ENCODE results near the gene MED15.

Gene MED15

DNA sequence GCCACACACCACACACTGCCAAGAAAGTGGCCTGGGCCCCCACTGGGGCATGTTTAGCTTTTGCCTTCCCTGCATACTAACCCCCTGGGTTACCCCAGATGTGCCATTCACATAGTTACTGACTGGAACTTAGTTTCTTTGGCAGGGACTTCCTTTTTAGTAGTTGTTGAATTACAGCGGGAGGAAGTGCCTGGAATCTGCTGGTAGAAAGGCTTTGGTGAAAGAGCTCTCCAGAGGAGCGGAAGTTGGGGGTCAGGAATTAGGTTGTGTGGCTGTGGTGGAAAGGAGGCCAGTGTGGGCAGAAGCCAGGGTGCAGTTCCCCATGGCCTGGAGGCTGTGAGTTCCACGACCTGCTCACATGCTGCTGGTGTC lies 69.0 kb downstream of the MED15 start:
- H3K9ac ChIP-seq (ENCODE audit: low read length): no peak overlapping the region
- H2AK5ac ChIP-seq (ENCODE audit: low read length): no peak overlapping the region
- no peak overlapping the region for H2BK120ac ChIP-seq (ENCODE audit: low read depth, low read length)
- no peak overlapping the region for H3K4me2 ChIP-seq (ENCODE audit: low read length)
- no CpG with 5 or more reads among the region's 3 CpGs for WGBS (ENCODE audit: extremely low coverage, insufficient coverage, low lambda C conversion rate)
- no peak overlapping the region for H3K18ac ChIP-seq (ENCODE audit: low read length)
- H3K4me3 ChIP-seq (ENCODE audit: low read length): no peak overlapping the region
- no peak overlapping the region for H2BK15ac ChIP-seq (replicated peaks; ENCODE audit: low read depth)
- H3K56ac ChIP-seq (ENCODE audit: low read length): no peak overlapping the region
- no peak overlapping the region for H3K23ac ChIP-seq (ENCODE audit: low read length)
- DNase-seq: no peak
- no peak overlapping the region for H4K5ac ChIP-seq (ENCODE audit: low read length)
- H3K36me3 ChIP-seq (ENCODE audit: control insufficient read depth, insufficient read depth, low read length): peaks cover 8% of the 10 kb centered on the region
- H3K27me3 ChIP-seq (ENCODE audit: insufficient read depth, low read length, poor library complexity): no peaks in the 10 kb centered on the region
- no peak overlapping the region for H2BK5ac ChIP-seq (ENCODE audit: low read length)
- no peaks in the 10 kb centered on the region for H3K4me1 ChIP-seq (ENCODE audit: control insufficient read depth, low read depth, low read length)
- no peak overlapping the region for H3K4ac ChIP-seq (ENCODE audit: low read depth, low read length)
- H3K27ac ChIP-seq (ENCODE audit: low read depth, low read length): no peak overlapping the region
- H4K8ac ChIP-seq (ENCODE audit: low read depth, low read length): no peak overlapping the region
- H3K79me2 ChIP-seq (ENCODE audit: control insufficient read depth, insufficient read depth, low read length): no peaks in the 10 kb centered on the region
- H3K79me1 ChIP-seq (ENCODE audit: low read length): no peaks in the 10 kb centered on the region

GRCh38 chr22:20577045-20577444 lies 69.6 kb downstream of the MED15 start:
- no peak for DNase-seq
- Histone ChIP-seq H3K18ac (ENCODE audit: low read length) (no peak overlapping the region), H3K79me1 (ENCODE audit: low read length) (no peaks in the 10 kb centered on the region), H2AK5ac (ENCODE audit: low read length) (no peak overlapping the region), H4K5ac (ENCODE audit: low read length) (no peak overlapping the region), H3K9ac (ENCODE audit: low read length) (no peak overlapping the region), H3K56ac (ENCODE audit: low read length) (no peak overlapping the region), H3K4ac (ENCODE audit: low read depth, low read length) (no peak overlapping the region), H3K36me3 (ENCODE audit: control insufficient read depth, insufficient read depth, low read length) (peaks cover 7% of the 10 kb centered on the region), H3K23ac (ENCODE audit: low read length) (no peak overlapping the region), H2BK120ac (ENCODE audit: low read depth, low read length) (no peak overlapping the region), H2BK5ac (ENCODE audit: low read length) (no peak overlapping the region), H3K4me2 (ENCODE audit: low read length) (no peak overlapping the region), H4K8ac (ENCODE audit: low read depth, low read length) (no peak overlapping the region), H3K27me3 (ENCODE audit: insufficient read depth, low read length, poor library complexity) (no peaks in the 10 kb centered on the region), H3K27ac (ENCODE audit: low read depth, low read length) (no peak overlapping the region), H3K79me2 (ENCODE audit: control insufficient read depth, insufficient read depth, low read length) (no peaks in the 10 kb centered on the region), H3K4me3 (ENCODE audit: low read length) (no peak overlapping the region), H3K4me1 (ENCODE audit: control insufficient read depth, low read depth, low read length) (no peaks in the 10 kb centered on the region), H2BK15ac (replicated peaks; ENCODE audit: low read depth) (no peak overlapping the region)
- no CpG with 5 or more reads among the region's 1 CpG for WGBS (ENCODE audit: extremely low coverage, insufficient coverage, low lambda C conversion rate)

- Histone ChIP-seq H3K23ac (ENCODE audit: low read length) (no peak overlapping the region), H2BK15ac (replicated peaks; ENCODE audit: low read depth) (no peak overlapping the region), H3K9ac (ENCODE audit: low read length) (no peak overlapping the region), H3K4me2 (ENCODE audit: low read length) (no peak overlapping the region), H2AK5ac (ENCODE audit: low read length) (no peak overlapping the region), H2BK5ac (ENCODE audit: low read length) (no peak overlapping the region), H3K36me3 (ENCODE audit: control insufficient read depth, insufficient read depth, low read length) (peaks cover 6% of the 10 kb centered on the region), H3K4ac (ENCODE audit: low read depth, low read length) (no peak overlapping the region), H3K4me1 (ENCODE audit: control insufficient read depth, low read depth, low read length) (no peaks in the 10 kb centered on the region), H3K27ac (ENCODE audit: low read depth, low read length) (no peak overlapping the region), H3K18ac (ENCODE audit: low read length) (no peak overlapping the region), H4K8ac (ENCODE audit: low read depth, low read length) (no peak overlapping the region), H3K79me2 (ENCODE audit: control insufficient read depth, insufficient read depth, low read length) (no peaks in the 10 kb centered on the region), H3K4me3 (ENCODE audit: low read length) (no peak overlapping the region), H4K5ac (ENCODE audit: low read length) (no peak overlapping the region), H2BK120ac (ENCODE audit: low read depth, low read length) (no peak overlapping the region), H3K56ac (ENCODE audit: low read length) (no peak overlapping the region), H3K27me3 (ENCODE audit: insufficient read depth, low read length, poor library complexity) (no peaks in the 10 kb centered on the region), H3K79me1 (ENCODE audit: low read length) (no peaks in the 10 kb centered on the region)
- no CpG with 5 or more reads among the region's 8 CpGs for WGBS (ENCODE audit: extremely low coverage, insufficient coverage, low lambda C conversion rate)
- no peak for DNase-seq
Observed at GRCh38 chr22:20577549-20577975, 70.2 kb downstream of the MED15 start.

DNA sequence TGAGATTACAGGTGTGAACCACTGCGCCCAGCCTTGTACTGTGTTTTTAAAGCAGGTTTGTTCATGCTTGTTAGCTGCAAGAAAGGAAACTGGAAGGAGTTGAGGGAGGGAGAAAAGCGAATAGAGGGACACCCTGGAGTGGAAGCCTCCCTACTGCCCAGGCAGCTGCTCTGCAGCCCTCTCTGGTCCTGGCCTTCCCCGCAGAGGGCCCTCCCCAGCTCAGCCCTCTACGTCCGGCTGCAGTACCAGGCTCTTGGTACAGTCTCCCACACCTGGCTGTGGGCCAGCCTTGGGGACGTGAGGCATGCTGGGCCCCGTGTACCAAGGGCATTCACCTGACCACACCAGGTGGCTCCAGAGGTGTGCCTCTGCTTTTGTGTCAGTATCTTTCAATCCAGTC lies 70.8 kb downstream of the MED15 start:
- Histone ChIP-seq H3K4ac (ENCODE audit: low read depth, low read length) (no peak overlapping the region), H3K56ac (ENCODE audit: low read length) (no peak overlapping the region), H3K4me1 (ENCODE audit: control insufficient read depth, low read depth, low read length) (no peaks in the 10 kb centered on the region), H3K79me1 (ENCODE audit: low read length) (no peaks in the 10 kb centered on the region), H2BK15ac (replicated peaks; ENCODE audit: low read depth) (no peak overlapping the region), H2BK120ac (ENCODE audit: low read depth, low read length) (no peak overlapping the region), H3K36me3 (ENCODE audit: control insufficient read depth, insufficient read depth, low read length) (peaks cover 6% of the 10 kb centered on the region), H3K27me3 (ENCODE audit: insufficient read depth, low read length, poor library complexity) (no peaks in the 10 kb centered on the region), H4K5ac (ENCODE audit: low read length) (no peak overlapping the region), H3K4me3 (ENCODE audit: low read length) (no peak overlapping the region), H4K8ac (ENCODE audit: low read depth, low read length) (no peak overlapping the region), H2AK5ac (ENCODE audit: low read length) (no peak overlapping the region), H3K4me2 (ENCODE audit: low read length) (no peak overlapping the region), H3K23ac (ENCODE audit: low read length) (no peak overlapping the region), H2BK5ac (ENCODE audit: low read length) (no peak overlapping the region), H3K18ac (ENCODE audit: low read length) (no peak overlapping the region), H3K79me2 (ENCODE audit: control insufficient read depth, insufficient read depth, low read length) (no peaks in the 10 kb centered on the region), H3K27ac (ENCODE audit: low read depth, low read length) (no peak overlapping the region), H3K9ac (ENCODE audit: low read length) (no peak overlapping the region)
- no CpG with 5 or more reads among the region's 7 CpGs for WGBS (ENCODE audit: extremely low coverage, insufficient coverage, low lambda C conversion rate)
- DNase-seq: no peak

DNA sequence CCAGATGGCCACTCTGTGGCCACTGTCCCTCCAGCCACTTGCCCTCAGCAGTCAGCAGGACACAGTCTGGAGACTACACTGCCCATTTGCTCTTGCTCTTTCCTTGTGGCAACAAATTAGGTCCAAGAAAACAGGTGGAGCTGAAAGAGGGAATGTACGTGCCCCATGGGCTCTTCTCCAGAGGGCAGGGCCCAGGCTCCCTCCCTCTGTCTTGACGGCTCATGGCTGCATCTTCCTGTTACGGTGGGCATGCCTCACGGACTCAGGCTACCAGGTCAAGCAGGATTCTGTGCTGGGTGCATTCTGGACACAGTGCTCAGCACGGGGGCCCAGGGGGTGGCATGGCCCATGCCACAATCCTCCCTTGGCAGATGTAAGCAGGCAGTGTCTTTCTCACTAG lies 71.3 kb downstream of the MED15 start:
- Histone ChIP-seq H3K4ac (ENCODE audit: low read depth, low read length) (no peak overlapping the region), H3K36me3 (ENCODE audit: control insufficient read depth, insufficient read depth, low read length) (peaks cover 6% of the 10 kb centered on the region), H2BK5ac (ENCODE audit: low read length) (no peak overlapping the region), H2AK5ac (ENCODE audit: low read length) (no peak overlapping the region), H4K5ac (ENCODE audit: low read length) (no peak overlapping the region), H3K79me2 (ENCODE audit: control insufficient read depth, insufficient read depth, low read length) (no peaks in the 10 kb centered on the region), H3K4me1 (ENCODE audit: control insufficient read depth, low read depth, low read length) (no peaks in the 10 kb centered on the region), H3K56ac (ENCODE audit: low read length) (no peak overlapping the region), H2BK120ac (ENCODE audit: low read depth, low read length) (no peak overlapping the region), H3K18ac (ENCODE audit: low read length) (no peak overlapping the region), H3K23ac (ENCODE audit: low read length) (no peak overlapping the region), H3K27me3 (ENCODE audit: insufficient read depth, low read length, poor library complexity) (no peaks in the 10 kb centered on the region), H3K4me3 (ENCODE audit: low read length) (no peak overlapping the region), H3K79me1 (ENCODE audit: low read length) (no peaks in the 10 kb centered on the region), H3K4me2 (ENCODE audit: low read length) (no peak overlapping the region), H3K27ac (ENCODE audit: low read depth, low read length) (no peak overlapping the region), H3K9ac (ENCODE audit: low read length) (no peak overlapping the region), H2BK15ac (replicated peaks; ENCODE audit: low read depth) (no peak overlapping the region), H4K8ac (ENCODE audit: low read depth, low read length) (no peak overlapping the region)
- no CpG with 5 or more reads among the region's 5 CpGs for WGBS (ENCODE audit: extremely low coverage, insufficient coverage, low lambda C conversion rate)
- DNase-seq: no peak

- WGBS (ENCODE audit: extremely low coverage, insufficient coverage, low lambda C conversion rate): no CpG with 5 or more reads among the region's 14 CpGs
- Histone ChIP-seq H2BK120ac (ENCODE audit: low read depth, low read length) (no peak overlapping the region), H3K36me3 (ENCODE audit: control insufficient read depth, insufficient read depth, low read length) (peaks cover 4% of the 10 kb centered on the region), H4K5ac (ENCODE audit: low read length) (no peak overlapping the region), H3K9ac (ENCODE audit: low read length) (no peak overlapping the region), H2BK5ac (ENCODE audit: low read length) (no peak overlapping the region), H2AK5ac (ENCODE audit: low read length) (no peak overlapping the region), H4K8ac (ENCODE audit: low read depth, low read length) (no peak overlapping the region), H3K4me2 (ENCODE audit: low read length) (no peak overlapping the region), H3K56ac (ENCODE audit: low read length) (no peak overlapping the region), H3K79me2 (ENCODE audit: control insufficient read depth, insufficient read depth, low read length) (no peaks in the 10 kb centered on the region), H3K23ac (ENCODE audit: low read length) (no peak overlapping the region), H2BK15ac (replicated peaks; ENCODE audit: low read depth) (no peak overlapping the region), H3K79me1 (ENCODE audit: low read length) (no peaks in the 10 kb centered on the region), H3K27me3 (ENCODE audit: insufficient read depth, low read length, poor library complexity) (no peaks in the 10 kb centered on the region), H3K18ac (ENCODE audit: low read length) (no peak overlapping the region), H3K4me3 (ENCODE audit: low read length) (no peak overlapping the region), H3K27ac (ENCODE audit: low read depth, low read length) (no peak overlapping the region), H3K4me1 (ENCODE audit: control insufficient read depth, low read depth, low read length) (no peaks in the 10 kb centered on the region), H3K4ac (ENCODE audit: low read depth, low read length) (no peak overlapping the region)
- no peak for DNase-seq
Observed at GRCh38 chr22:20579273-20580120, 72.1 kb downstream of the MED15 start.

Measured in mesendoderm (in vitro differentiated cells).